GM18873 (cell line): ENCODE data around the gene SPINK13.
"Not testable (repeated sequence)": the region's sequence is repeated elsewhere in the genome, so short reads cannot be mapped to it uniquely, and the experiment has no call there.

Experiments used
- ATAC-seq: cut with Tn5 transposase; IDR thresholded peaks from one replicate; pipeline ENCODE4 v1.9.1; 2021; ENCODE audit warnings: mild to moderate bottlenecking, moderate library complexity, moderate number of reproducible peaks; ENCODE audit not compliant: unreplicated experiment, low FRiP score

Gene SPINK13, protein sequence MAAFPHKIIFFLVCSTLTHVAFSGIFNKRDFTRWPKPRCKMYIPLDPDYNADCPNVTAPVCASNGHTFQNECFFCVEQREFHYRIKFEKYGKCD

DNA sequence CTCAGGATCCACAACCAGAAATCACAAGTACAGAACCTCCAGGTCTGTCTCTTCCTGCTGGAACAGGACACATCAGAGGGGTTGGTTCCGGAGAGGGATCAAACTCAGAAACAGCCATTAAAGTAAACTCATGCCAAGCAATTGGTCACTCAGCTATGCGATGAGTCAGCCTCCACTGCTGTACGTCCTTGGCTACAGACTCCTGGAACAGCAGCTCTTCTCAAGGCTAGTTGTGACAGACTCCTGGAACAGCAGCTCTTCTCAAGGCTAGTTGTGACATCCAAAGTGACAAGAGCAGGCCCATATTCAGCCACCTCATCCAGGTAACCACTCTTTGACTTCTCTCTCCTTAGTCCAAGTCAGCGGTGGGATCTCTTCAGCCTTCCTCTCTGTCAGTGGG is at the start of gene SPINK13:
SPINK13 (plus strand) TSS at position 229 of the 400 bp plus-strand sequence. CDS start 1,279 bp downstream, outside the sequence.
- no peak for ATAC-seq

GRCh38 chr5:148221508-148221907 is 47.1 kb upstream of the SPINK13 start:
- no peak for ATAC-seq

- no peak for ATAC-seq
These were observed 44.4 kb upstream of the SPINK13 start for GRCh38 chr5:148224117-148224742.

DNA sequence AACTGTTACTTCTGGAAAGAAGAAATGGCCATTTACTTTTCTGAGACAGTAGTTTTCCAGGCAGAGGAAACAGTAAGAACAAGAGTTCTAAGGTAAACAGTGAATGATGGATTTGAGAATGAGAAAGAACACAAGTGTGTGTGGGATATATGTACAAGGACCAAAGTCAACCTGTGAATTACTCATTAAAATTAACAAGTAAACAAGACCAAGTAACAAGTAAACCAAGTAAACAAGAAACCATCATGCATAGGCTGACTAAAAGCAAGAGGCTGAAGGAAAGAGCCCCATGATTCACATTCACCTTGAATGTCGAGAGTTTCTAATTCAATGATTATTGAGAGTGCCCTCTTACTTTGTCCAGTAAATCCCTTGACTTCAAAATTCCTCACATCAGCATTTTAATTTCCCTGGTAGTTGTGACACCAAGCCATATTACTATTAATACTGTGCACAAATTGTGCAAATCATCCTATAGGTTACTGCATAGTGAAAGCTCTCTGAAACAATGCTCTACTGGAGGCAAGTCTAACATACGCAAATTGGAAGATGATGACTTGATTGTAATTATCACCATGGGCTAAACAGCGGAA is 40.1 kb upstream of the SPINK13 start:
- no peak for ATAC-seq

GRCh38 chr5:148229840-148230239 is 38.8 kb upstream of the SPINK13 start:
- no peak for ATAC-seq

DNA sequence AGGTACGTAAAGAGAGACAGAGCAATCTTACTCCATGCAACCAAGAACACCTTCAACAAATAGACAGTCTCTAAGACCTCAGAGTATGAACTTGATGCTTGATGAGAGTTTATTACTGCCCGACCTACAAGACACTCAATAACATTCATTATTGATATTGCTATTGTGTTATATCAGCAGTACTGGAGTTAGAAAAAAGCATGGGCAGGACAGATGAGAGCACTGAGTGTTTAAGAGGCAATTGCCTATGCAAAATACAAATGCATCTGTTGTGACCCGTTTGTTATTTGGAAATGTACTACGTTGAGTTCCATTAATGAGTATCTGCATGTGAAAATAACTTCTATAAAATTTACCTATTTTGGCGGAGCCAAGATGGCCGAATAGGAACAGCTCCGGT is 38.4 kb upstream of the SPINK13 start:
- no peak for ATAC-seq

GRCh38 chr5:148237785-148238417 is 30.7 kb upstream of the SPINK13 start:
- ATAC-seq, result no peak

- no peak for ATAC-seq
These were observed 30.2 kb upstream of the SPINK13 start, which contains the start of gene MARCOL for GRCh38 chr5:148238418-148238794. Gene MARCOL, plus strand, starts transcription at chr5:148238525. Its CDS starts 73 bp downstream, at chr5:148238598.

DNA sequence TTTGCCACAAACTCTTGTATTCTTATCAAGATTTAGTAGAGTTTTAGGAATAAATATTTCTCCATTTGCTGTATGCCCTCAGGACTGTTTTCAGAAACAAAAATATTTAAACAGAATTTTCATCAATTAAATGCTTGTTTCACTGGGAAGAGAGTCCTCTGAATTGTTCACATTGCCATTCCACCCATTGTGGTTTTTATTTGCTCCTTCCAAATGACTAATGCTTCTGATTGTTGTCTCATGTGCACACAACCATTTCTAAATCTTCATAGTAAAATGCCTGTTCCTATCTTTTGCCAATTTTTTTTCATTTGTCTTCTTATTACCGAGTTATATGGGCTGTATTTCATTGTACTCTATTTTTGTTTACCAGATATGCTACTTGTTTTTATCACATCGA is 19.7 kb upstream of the SPINK13 start:
- no peak for ATAC-seq

DNA sequence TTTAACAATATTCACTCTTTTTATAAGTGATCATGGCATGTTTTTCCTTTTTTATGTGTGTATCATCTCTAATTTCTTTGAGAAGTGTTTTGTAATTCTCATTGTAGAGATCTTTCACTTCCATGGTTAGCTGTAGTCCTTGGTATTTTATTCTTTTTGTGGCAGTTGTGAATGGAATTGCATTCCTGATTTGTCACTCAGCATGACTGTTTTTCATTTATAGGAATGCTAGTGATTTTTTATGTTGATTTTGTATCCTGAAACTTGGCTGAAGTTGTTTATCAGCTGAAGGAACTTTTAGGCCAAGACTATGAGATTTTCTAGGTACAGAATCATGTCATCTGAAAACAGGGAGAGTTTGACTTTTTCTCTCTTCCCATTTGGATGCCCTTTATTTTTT is 13.1 kb upstream of the SPINK13 start:
- no peak for ATAC-seq

DNA sequence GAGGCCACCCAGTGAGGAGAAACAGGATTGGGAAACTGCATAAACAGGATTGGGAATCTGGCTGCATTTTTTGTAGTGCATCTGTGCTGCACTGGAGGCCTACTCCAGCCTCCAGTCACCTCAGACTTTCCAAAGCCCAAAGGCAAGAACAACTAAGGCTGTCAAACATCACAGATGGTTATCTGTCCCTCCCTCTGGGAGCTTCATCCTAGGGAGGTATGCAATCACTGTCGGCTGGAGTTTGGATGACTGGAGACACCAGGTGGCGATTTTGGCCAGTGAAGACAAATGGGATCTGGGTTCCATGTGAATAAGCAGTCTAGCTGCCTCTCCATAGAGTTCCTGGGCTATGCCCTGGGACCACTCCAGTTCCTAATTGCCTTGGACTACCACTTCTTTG is 9.3 kb upstream of the SPINK13 start:
- no peak for ATAC-seq

- no peak for ATAC-seq
These were observed 7.4 kb upstream of the SPINK13 start for GRCh38 chr5:148261221-148261620.

- no peak for ATAC-seq
These were observed 632 bp upstream of the SPINK13 start for GRCh38 chr5:148267962-148268361.

- ATAC-seq, result not testable (repeated sequence)
These were observed 6.5 kb downstream of the SPINK13 start for GRCh38 chr5:148275129-148275528.

DNA sequence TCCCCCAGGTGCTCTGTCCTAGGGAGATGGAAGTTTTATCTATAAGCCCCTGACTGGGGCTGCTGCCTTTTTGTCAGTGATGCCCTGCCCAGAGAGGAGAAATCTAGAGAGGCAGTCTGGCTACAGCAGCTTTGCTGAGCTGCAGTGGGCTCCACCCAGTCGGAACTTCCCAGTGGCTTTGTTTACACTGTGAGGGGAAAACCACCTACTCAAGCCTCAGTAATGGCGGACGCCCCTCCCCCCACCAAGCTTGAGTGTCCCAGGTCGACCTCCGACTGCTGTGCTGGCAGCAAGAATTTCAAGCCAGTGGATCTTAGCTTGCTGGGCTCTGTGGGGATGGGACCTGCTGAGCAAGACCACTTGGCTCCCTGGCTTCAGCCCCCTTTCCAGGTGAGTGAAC is 12.3 kb downstream of the SPINK13 start:
- ATAC-seq, result not testable (repeated sequence)

DNA sequence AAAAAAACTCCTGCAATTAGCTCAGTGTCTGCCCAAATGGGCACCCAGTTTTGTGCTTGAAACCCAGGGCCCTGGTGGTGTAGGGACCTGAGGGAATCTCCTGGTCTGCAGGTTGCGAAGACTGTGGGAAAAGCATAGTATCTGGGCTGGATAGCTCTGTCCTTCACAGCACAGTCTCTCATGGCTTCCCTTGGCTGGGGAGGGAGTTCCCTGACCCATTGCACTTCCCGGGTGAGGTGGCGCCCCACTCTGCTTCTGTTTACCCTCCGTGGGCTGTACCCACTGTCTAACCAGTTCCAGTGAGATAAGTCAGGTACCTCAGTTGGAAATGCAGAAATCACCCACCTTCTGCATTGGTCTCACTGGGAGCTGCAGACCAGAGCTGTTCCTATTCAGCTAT is 12.7 kb downstream of the SPINK13 start:
- ATAC-seq, result not testable (repeated sequence)

DNA sequence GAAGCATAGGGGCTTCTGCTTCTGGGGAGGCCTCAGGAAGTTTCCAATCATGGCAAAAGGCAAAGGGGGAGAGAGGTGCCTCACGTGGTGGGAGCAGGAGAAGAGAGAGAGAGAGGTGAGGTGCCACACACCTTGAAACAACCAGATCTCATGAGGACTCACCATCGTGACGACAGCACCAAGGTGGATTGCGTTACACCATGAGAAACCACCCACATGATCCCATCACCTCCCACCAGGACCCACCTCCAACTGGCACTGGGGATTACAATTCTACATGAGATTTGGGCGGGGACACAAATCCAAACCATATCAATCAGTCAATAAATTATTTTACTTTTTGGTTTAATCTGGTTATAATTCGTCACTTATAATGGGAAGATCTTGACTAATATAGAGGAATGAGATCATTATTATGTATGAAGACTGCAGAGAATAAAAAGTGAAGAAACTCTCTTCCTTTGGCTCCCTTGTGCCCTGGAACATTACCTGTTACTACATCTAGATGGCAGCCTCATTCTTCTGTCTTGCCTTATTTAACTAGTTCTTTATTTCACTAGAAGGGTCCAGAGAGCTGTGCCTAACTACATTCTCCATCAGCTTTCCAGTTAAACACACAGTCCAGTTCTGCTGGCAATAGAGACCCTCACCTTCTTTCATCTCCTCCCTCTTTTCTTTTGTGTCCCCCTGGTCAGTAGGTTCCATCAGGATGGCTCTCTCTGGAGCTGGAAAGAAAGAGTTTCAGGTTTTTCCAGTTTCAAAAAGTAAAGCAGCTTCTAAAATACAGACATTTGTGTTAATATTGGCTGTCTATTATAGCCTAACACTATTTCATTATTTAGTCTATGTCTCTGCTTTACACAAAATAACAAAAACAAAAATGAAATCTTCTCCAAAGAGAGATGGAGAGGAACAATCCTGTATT is 21.9 kb downstream of the SPINK13 start:
- ATAC-seq, result no peak

GRCh38 chr5:148297731-148298130 is 29.1 kb downstream of the SPINK13 start:
- no peak for ATAC-seq

DNA sequence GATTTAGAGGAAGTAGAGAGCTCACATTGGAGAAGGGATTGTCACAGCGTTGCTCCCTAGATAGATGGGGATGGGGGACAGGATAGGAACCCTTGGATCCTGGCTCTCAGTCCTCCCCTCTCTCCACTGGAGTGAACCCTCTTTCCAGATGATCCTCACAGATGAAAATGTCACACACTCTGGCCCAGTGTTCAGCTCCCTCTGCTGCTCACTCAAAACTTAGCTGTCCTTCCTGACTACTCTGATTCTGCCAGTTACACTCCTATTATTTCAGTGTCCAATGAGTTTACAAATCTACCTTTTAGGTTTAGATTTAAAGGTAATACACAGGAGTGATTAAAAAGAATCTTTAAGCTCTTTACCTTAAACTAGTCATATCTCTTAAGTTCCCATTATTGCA is 37.9 kb downstream of the SPINK13 start:
- no peak for ATAC-seq

- no peak for ATAC-seq
These were observed 40.4 kb downstream of the SPINK13 start for GRCh38 chr5:148309019-148309418.

- no peak for ATAC-seq
These were observed 41.2 kb downstream of the SPINK13 start for GRCh38 chr5:148309746-148310145.
